Measurements from ENCODE around the gene ADGRB3. TPM values are rescaled to one million over a fixed set of nuclear protein-coding genes. Genes with fewer than 3 reads are reported as not detected.

Gene ADGRB3
- total and polyA plus RNA-seq, 2 experiments from 2014 or later, result not detected

DNA sequence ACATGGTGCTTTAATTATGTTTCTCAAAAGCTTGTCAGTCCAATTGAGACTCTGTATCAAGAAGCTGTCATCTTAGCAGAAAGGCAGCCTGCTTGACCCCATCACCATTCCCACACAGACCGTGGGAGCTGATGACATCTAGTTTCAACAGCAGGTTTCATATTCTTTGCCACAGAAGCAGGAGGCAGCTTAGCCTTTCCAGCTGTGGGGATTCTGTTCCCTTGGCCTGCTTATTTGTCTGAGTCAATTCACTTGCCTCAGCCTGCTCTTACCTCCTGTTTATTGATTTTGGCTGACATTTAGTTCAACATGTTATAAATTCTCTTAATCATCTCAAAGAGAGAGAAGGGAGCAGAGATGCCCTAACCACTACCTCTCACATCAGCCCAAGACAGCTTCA, 527.7 kb downstream of the ADGRB3 start:
- Histone ChIP-seq H3K4me1 (ENCODE audit: insufficient read depth) (no peaks in the 10 kb centered on the region), H3K36me3 (ENCODE audit: low read depth) (no peaks in the 10 kb centered on the region), H2AFZ (no peak overlapping the region), H3K79me2 (ENCODE audit: insufficient read depth) (no peaks in the 10 kb centered on the region), H3K9me3 (ENCODE audit: low read depth) (no peaks in the 10 kb centered on the region), H3K9me2 (ENCODE audit: insufficient read depth) (no peaks in the 10 kb centered on the region), H3K9ac (no peak overlapping the region), H4K20me1 (ENCODE audit: insufficient read depth) (no peaks in the 10 kb centered on the region), H3K27ac (no peak overlapping the region), H3F3A (ENCODE audit: insufficient read depth) (no peaks in the 10 kb centered on the region), H3K4me3 (no peak overlapping the region), H3K4me2 (ENCODE audit: unreplicated experiment) (no peak overlapping the region), H3K27me3 (replicated peaks; ENCODE audit: insufficient read depth) (no peaks in the 10 kb centered on the region)
- WGBS, 2 experiments (ENCODE audit: low coverage in 1 of 2, low lambda C conversion rate in 2 of 2, missing lambda C conversion rate in 2 of 2), result 0% methylated on average over 1 of the region's 1 CpG
- in situ Hi-C loops (cut with MboI), result no loop called here
- no peak for DNase-seq
- TF ChIP-seq EZH2phosphoT487 (IDR thresholded peaks at IDR 0.05; ENCODE audit: insufficient read depth, low read depth) (no peak), EZH2 (IDR thresholded peaks at IDR 0.05; ENCODE audit: insufficient read depth, poor library complexity, severe bottlenecking) (no peak)

GRCh38 chr6:69164564-69165229, 529.6 kb downstream of the ADGRB3 start:
- Histone ChIP-seq H3K79me2 (ENCODE audit: insufficient read depth) (no peaks in the 10 kb centered on the region), H4K20me1 (ENCODE audit: insufficient read depth) (no peaks in the 10 kb centered on the region), H3K4me2 (ENCODE audit: unreplicated experiment) (no peak overlapping the region), H3K27me3 (replicated peaks; ENCODE audit: insufficient read depth) (no peaks in the 10 kb centered on the region), H3K4me3 (no peak overlapping the region), H2AFZ (no peak overlapping the region), H3K27ac (no peak overlapping the region), H3K9ac (no peak overlapping the region), H3K36me3 (ENCODE audit: low read depth) (no peaks in the 10 kb centered on the region), H3K9me2 (ENCODE audit: insufficient read depth) (no peaks in the 10 kb centered on the region), H3K9me3 (ENCODE audit: low read depth) (no peaks in the 10 kb centered on the region), H3K4me1 (ENCODE audit: insufficient read depth) (no peaks in the 10 kb centered on the region), H3F3A (ENCODE audit: insufficient read depth) (no peaks in the 10 kb centered on the region)
- in situ Hi-C loops (cut with MboI), result no loop called here
- 8 to 13% methylated on average over 4 of the region's 4 CpGs for WGBS, 2 experiments (ENCODE audit: low coverage in 1 of 2, low lambda C conversion rate in 2 of 2, missing lambda C conversion rate in 2 of 2)
- TF ChIP-seq EZH2phosphoT487 (IDR thresholded peaks at IDR 0.05; ENCODE audit: insufficient read depth, low read depth) (no peak), EZH2 (IDR thresholded peaks at IDR 0.05; ENCODE audit: insufficient read depth, poor library complexity, severe bottlenecking) (no peak)
- DNase-seq, result peak; percentile 3

DNA sequence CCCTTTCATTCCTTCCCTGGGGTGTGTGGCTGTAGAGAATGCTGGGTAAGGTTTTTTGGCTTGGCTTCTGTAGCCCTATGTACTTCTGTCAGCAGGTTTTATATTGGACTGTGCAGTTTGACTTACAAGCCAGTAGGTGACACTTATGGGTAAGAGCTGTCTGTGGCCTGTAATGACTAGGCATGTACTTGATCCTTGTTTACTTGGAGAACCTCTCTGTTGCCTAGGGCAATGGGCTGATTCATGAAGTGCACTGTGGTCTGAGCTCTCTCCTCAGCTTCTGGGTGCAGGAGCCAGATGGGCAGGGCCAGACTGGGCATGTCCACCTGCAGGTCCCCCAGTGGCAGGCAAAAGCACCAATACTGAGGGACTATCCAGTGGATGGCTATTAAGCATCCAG, 544.6 kb downstream of the ADGRB3 start:
- Histone ChIP-seq H2AFZ (no peak overlapping the region), H3K4me3 (no peak overlapping the region), H3K9ac (no peak overlapping the region), H3K27me3 (replicated peaks; ENCODE audit: insufficient read depth) (no peaks in the 10 kb centered on the region), H3K79me2 (ENCODE audit: insufficient read depth) (no peaks in the 10 kb centered on the region), H3F3A (ENCODE audit: insufficient read depth) (no peaks in the 10 kb centered on the region), H4K20me1 (ENCODE audit: insufficient read depth) (no peaks in the 10 kb centered on the region), H3K27ac (no peak overlapping the region), H3K36me3 (ENCODE audit: low read depth) (no peaks in the 10 kb centered on the region), H3K4me1 (ENCODE audit: insufficient read depth) (no peaks in the 10 kb centered on the region), H3K4me2 (ENCODE audit: unreplicated experiment) (no peak overlapping the region), H3K9me3 (ENCODE audit: low read depth) (no peaks in the 10 kb centered on the region), H3K9me2 (ENCODE audit: insufficient read depth) (no peaks in the 10 kb centered on the region)
- in situ Hi-C loops (cut with MboI), result no loop called here
- no peak for DNase-seq
- TF ChIP-seq EZH2phosphoT487 (IDR thresholded peaks at IDR 0.05; ENCODE audit: insufficient read depth, low read depth) (no peak), EZH2 (IDR thresholded peaks at IDR 0.05; ENCODE audit: insufficient read depth, poor library complexity, severe bottlenecking) (no peak)

DNA sequence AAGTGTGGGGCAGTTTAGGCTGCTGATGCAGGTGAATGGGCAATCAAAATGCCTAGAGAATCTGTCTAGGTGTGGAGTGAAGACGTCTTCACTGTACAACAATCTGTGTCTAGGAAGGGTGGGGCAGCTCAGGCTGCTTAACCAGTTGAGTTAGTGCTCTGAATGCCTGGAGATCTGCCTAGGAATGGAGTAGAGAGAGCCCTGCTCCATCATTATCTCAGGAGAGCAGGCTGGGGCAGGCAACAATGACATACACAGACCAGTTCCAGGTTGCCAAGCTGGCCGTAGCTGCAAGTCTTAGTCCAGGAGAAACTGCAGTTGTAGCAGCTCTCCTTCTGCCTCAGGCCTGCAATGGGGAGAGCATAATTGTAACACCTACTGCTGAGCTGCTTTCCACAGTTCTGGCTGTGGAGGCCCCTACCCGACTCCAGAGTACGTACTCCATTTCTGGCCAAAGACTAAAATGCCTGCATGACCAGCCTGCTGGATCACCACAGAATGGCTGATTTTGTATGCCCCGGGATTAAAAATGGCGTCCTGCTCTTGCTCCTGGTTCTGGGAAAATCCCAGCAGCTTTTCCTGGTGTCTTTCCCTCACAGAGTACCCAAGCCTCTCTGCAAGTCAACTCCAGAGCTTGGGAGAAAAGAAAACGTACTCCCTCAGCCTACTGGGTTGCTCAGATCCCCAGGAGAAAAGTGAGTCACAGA, 545.4 kb downstream of the ADGRB3 start:
- WGBS, 2 experiments (ENCODE audit: low coverage in 1 of 2, low lambda C conversion rate in 2 of 2, missing lambda C conversion rate in 2 of 2), result 27% methylated on average over 7 of the region's 7 CpGs

More for the DNA sequence above, 545.4 kb downstream of the ADGRB3 start:
- no peaks in the 10 kb centered on the region for H3F3A ChIP-seq (ENCODE audit: insufficient read depth)
- DNase-seq, result no peak
- H2AFZ ChIP-seq, result no peak overlapping the region
- no peak for TF ChIP-seq EZH2 (IDR thresholded peaks at IDR 0.05; ENCODE audit: insufficient read depth, poor library complexity, severe bottlenecking)
- TF ChIP-seq EZH2phosphoT487 (IDR thresholded peaks at IDR 0.05; ENCODE audit: insufficient read depth, low read depth), result no peak
- H3K9me3 ChIP-seq (ENCODE audit: low read depth), result no peaks in the 10 kb centered on the region
- no peak overlapping the region for H3K9ac ChIP-seq
- H3K4me2 ChIP-seq (ENCODE audit: unreplicated experiment), result no peak overlapping the region
- H4K20me1 ChIP-seq (ENCODE audit: insufficient read depth), result no peaks in the 10 kb centered on the region
- in situ Hi-C loops (cut with MboI), result no loop called here
- no peaks in the 10 kb centered on the region for H3K27me3 ChIP-seq (replicated peaks; ENCODE audit: insufficient read depth)
- H3K9me2 ChIP-seq (ENCODE audit: insufficient read depth), result no peaks in the 10 kb centered on the region
- no peaks in the 10 kb centered on the region for H3K36me3 ChIP-seq (ENCODE audit: low read depth)
- H3K79me2 ChIP-seq (ENCODE audit: insufficient read depth), result no peaks in the 10 kb centered on the region
- H3K4me3 ChIP-seq, result no peak overlapping the region
- H3K4me1 ChIP-seq (ENCODE audit: insufficient read depth), result no peaks in the 10 kb centered on the region
- H3K27ac ChIP-seq, result no peak overlapping the region
